ENCODE data around the gene SUCO.

The SUCO gene

DNA sequence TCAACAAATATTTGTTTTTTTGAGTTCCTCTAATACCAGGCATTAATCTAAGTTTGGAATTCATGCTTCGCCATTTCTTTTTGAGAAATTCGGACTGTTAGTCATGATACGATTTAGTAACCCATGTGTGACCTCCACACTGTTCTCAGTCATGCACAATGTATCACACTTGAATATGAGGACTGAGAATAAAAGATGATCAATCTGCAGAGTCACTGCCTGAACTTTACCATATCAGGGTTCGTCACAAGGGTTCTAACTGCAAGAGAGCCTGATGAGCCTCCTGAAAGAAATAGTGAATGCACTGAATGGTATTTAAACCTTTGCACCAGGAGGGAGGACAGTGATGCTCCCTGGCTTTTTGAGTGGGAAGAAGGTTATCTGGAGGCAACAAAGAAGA is 115.0 kb downstream of the SUCO start:
- no peak for DNase-seq (ENCODE audit: low spot score)

DNA sequence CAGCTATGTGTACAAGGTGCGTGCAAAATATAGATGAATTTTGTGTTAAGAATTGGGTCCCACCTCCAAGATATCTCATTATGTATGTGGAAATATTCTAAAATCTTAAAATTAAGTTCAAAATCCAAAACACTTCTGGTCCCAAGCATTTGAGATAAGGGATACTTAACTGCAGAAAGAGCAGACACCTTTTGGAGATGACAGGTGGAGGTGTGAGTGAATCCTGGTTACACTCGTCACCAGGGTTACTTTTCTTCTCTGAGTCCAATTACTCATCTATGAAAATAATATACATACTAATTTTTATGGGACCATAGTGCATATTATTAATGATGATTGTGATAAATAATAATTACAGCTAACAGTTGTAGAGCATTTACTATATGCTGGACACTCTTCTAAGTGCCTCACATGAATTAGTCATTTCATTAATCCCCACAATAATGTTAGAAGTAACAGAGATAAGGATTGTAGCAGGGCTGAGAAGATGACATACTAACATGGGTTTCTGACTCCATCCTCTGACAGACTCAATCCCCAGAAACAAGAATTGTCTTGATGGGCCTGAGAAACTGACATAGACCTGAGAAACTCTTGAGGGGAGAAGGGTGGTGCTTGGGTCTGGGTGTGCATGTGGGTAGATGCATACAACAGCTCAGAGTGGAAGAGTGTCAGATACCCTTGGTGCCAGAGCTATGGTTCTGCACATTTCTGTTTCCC is 117.7 kb downstream of the SUCO start:
- no peak for DNase-seq (ENCODE audit: low spot score)

DNA sequence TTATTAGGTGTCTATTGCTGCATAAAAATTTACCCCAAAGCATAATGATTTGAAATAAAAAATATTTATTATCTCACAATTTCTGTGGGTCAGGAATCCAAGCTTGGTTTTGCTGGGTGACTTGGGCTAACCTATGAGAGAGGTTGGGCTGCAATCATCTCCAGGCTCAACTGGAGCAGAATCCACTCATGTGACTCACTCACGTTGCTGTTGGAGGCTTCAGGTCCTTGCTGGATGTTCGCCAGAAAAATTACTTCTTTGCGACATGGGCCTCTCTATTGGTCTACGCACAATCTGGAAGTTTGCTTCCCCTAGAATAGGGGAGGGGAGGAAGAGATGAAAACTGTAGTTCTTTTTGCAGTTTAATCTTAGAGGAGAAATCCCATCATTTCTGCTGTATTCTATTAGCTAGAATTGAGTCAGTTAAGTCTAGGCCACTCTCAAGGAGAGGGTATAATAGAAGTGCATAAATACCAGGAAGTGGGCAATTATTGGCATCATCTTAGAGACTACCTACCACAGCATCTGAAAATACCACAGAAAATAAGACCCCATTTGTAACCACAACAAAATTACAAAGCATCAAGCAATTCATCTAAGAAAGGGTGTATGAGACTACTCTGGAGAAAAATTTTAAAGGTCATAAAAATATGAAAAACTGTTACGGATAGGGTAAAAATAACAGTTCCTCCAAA is 120.2 kb downstream of the SUCO start:
- DNase-seq (ENCODE audit: low spot score) = no peak

DNA sequence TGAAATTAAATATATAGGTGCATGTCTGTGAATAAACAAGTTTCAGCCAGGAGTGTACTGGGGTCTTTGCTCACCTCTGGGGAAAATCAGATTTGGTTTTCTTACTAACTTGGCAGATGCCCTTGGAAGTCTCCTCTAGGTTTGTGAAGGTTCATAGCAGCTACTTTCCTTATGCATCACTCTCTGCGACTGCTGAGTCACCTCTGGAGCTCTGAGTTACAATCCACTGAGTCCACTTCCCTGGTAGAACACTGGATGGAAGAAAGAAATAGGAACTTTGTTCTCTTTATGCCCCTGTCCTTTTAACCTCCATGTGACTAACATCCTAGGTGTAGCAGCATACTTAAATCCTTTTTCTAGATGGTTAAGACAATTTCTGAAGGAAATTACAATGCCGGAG is 121.6 kb downstream of the SUCO start:
- no peak for DNase-seq (ENCODE audit: low spot score)

DNA sequence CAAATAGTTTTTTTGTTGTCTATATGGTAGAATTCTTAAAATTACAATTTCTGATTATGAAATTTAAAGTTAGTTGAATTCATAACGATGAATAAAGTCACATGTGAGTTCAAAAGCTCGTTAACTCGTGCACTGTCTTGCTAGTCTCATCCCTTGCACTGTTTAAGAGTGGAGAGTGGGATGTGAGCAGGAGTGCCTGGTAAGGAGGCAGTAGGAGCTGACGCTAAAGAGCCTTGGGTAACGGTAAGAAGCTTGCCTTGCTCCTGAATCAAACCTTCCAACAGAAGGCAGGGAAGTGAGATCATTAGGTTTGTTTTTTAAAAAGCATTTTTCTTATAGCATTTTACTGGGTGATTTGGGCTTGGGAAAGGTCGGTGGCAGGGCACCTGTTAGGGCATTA is 123.6 kb downstream of the SUCO start:
- DNase-seq (ENCODE audit: low spot score) = no peak

DNA sequence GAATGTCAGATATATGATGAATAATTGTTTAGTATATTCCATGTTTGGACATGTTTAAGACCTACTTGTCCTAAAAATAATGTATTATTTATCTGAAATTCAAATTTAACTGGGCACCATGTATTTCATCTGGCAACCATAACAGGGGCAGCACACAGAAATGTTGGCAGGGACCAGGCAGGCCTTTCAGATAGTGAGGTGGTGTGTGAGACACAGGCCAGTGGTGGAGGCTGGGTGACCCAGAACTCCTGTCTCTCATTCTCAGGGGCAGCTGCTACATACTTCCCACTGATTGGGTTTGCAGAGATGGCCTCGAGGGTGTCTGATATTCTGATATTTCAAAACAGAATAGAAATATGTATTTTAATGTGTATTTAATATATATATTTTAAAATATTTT is 124.6 kb downstream of the SUCO start:
- DNase-seq (ENCODE audit: low spot score) = no peak

DNA sequence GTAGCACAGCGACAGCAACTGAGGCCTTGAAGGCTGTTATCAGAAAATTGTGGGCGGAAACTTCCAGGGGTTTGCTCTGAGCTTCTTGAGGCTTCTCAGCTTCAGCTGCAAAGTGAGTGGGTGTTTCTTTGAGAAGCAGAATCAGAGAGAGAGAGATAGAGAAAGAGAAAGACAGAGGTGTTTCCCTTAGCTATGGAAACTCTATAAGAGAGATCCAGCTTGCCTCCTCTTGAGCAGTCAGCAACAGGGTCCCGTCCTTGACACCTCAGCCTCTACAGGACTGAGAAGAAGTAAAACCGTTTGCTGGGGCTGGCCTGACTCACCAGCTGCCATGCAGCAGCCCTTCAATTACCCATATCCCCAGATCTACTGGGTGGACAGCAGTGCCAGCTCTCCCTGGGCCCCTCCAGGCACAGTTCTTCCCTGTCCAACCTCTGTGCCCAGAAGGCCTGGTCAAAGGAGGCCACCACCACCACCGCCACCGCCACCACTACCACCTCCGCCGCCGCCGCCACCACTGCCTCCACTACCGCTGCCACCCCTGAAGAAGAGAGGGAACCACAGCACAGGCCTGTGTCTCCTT is 126.0 kb downstream of the SUCO start, which contains the start of gene FASLG:
FASLG (plus strand) TSS at position 233 of the 583 bp plus-strand sequence; CDS start at position 332, 99 bp downstream.
- DNase-seq (ENCODE audit: low spot score) = no peak

DNA sequence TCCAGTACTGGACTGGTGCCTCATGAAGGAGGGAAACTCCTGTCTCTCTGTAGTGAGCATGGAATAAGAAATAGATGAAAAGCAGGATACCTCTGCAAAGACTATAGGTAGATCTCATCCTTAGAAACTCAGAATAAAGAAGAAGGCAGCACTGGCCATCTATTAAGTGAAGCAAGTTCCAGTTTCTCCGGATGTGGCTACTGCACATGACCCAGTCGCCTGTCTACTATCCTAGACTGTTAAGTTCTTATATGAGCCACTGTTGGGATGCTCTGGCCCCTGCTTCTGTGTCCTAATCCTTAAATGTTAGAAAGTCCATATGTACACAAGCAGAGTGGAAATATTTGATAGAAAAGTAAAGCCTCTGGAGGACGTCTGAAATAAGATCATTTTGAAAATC is 128.2 kb downstream of the SUCO start:
- DNase-seq (ENCODE audit: low spot score) = no peak

Data from hematopoietic multipotent progenitor cell treated with erythropoietin and hydrocortisone succinate and interleukin-3 and kit ligand, for 17 days (in vitro differentiated cells).